Glutamatergic neuron (in vitro differentiated cells): ENCODE measurements around the gene BMI1. TPM values are rescaled to one million over a fixed set of nuclear protein-coding genes. Genes with fewer than 3 reads are reported as not detected.

Experiments
- DNase-seq: peaks from one replicate; pipeline ENCODE4 v3.0.0; 2022
- H3K27ac Mint-ChIP-seq: one replicate; pipeline ENCODE4 v1.8.0; 2020; ENCODE audit warnings: mild to moderate bottlenecking, mixed read lengths, inconsistent platforms; ENCODE audit not compliant: unreplicated experiment
- H3K27me3 Mint-ChIP-seq: one replicate; pipeline ENCODE4 v1.8.0; 2020; ENCODE audit warnings: mild to moderate bottlenecking, moderate library complexity, mixed read lengths, inconsistent platforms; ENCODE audit not compliant: unreplicated experiment
- H3K36me3 Mint-ChIP-seq: one replicate; pipeline ENCODE4 v1.8.0; 2020; ENCODE audit warnings: mild to moderate bottlenecking, mixed read lengths, inconsistent platforms; ENCODE audit not compliant: unreplicated experiment
- H3K4me1 Mint-ChIP-seq: one replicate; pipeline ENCODE4 v1.8.0; 2020; ENCODE audit warnings: mild to moderate bottlenecking, low read depth, mixed read lengths, inconsistent platforms; ENCODE audit not compliant: unreplicated experiment
- H3K4me3 Mint-ChIP-seq: one replicate; pipeline ENCODE4 v1.8.0; 2020; ENCODE audit warnings: mild to moderate bottlenecking, mixed read lengths, inconsistent platforms; ENCODE audit not compliant: unreplicated experiment
- H3K9me3 Mint-ChIP-seq: one replicate; pipeline ENCODE4 v1.8.0; 2020; ENCODE audit warnings: mild to moderate bottlenecking, moderate library complexity, mixed read lengths, inconsistent platforms; ENCODE audit not compliant: unreplicated experiment
- total RNA-seq: library from RNA; stranded (reverse); fragmentation: NEBNext Ultra II Directional; extraction: Animal tissue kit (Norgen Biotek cat#: 25700); gene quantifications from one replicate; pipeline ENCODE4 v1.2.1, GENCODE V29; 2021; ENCODE audit not compliant: unreplicated experiment
- TF ChIP-seq, protein P1 (sequence below): fragments of 200-600 bp; sonication (generic); IDR thresholded peaks from one replicate; pipeline ENCODE4 v1.5.0; 2021; ENCODE audit not compliant: partially characterized antibody, unreplicated experiment

The BMI1 gene
- total RNA-seq, 1 donor from 2014 or later = 23.3 TPM

DNA sequence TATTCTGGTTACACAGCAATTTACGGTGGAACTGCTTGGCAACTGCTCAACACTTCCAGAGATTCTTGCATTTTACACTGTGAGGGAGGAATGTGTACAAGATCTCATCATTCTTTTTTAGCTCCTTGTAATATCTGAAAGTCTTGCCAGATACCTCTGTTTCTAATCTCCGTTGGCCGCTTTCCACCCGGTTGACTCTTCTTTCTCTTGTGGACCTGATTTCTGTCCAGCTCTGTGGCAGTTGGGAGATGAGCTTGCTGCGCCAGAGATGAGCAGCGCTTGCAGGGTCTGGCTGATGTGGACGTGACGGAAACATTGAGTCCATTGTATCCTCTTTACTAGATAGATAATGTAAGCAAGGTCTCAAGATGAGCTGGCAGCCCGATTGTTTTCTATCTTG lies 52.0 kb downstream of the BMI1 start:
- Mint-ChIP-seq H3K4me3 (no peak overlapping the region), H3K4me1 (no peaks in the 10 kb centered on the region), H3K36me3 (no peaks in the 10 kb centered on the region), H3K27ac (no peak overlapping the region), H3K9me3 (no peaks in the 10 kb centered on the region), H3K27me3 (no peaks in the 10 kb centered on the region)
- no peak for DNase-seq
- TF ChIP-seq, protein P1, sequence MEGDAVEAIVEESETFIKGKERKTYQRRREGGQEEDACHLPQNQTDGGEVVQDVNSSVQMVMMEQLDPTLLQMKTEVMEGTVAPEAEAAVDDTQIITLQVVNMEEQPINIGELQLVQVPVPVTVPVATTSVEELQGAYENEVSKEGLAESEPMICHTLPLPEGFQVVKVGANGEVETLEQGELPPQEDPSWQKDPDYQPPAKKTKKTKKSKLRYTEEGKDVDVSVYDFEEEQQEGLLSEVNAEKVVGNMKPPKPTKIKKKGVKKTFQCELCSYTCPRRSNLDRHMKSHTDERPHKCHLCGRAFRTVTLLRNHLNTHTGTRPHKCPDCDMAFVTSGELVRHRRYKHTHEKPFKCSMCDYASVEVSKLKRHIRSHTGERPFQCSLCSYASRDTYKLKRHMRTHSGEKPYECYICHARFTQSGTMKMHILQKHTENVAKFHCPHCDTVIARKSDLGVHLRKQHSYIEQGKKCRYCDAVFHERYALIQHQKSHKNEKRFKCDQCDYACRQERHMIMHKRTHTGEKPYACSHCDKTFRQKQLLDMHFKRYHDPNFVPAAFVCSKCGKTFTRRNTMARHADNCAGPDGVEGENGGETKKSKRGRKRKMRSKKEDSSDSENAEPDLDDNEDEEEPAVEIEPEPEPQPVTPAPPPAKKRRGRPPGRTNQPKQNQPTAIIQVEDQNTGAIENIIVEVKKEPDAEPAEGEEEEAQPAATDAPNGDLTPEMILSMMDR = no peak

DNA sequence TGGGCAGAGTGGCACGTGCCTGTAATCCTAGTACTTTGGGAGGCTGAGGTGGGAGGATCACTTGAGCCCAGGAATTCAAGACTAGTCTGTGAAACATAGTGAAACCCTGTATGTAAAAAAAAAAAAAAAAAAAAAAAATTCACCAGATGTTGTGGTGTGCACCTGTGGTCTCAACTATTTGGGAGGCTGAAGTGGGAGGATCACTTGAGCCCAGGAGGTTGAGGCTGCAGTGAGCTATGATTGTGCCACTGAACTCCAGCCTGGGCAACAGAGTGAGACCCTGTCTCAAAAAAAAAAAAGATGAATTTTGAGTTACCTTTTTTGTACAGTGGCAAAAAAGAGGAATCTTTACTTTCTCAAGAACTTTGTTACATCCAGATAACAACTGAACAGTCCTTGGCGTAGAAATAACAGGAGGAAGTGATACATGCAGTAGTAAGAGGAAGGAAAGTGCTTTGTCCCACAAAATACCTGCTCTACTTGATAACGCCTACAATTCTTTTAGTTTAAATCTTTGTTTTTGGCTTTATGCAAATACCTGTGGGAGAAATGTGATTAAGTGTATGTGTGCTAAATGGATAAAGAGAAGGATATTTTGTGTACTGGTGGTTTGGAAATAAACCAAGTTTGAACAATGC lies 53.7 kb downstream of the BMI1 start:
- TF ChIP-seq, protein P1 = no peak
- DNase-seq = no peak
- Mint-ChIP-seq H3K4me3 (no peak overlapping the region), H3K9me3 (no peaks in the 10 kb centered on the region), H3K27ac (no peak overlapping the region), H3K36me3 (no peaks in the 10 kb centered on the region), H3K27me3 (no peaks in the 10 kb centered on the region), H3K4me1 (no peaks in the 10 kb centered on the region)

DNA sequence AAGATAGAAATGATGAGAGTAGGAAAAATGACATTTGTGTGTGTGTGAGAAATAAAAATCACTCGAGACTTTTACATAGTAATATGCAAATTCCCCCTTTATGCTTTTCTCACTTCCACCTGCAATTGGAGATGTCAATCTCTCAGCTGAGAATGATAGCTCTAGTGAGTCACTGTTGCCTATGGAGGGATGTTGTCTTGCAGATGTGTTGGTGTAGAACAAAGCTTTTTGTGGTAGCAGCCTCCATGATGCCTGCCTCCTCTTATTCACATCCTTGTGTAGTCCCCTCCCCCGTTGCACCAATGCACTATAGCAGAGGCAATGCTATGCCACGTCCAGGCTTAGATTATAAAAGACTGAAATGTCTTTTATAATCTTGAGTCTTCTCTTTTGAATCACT lies 58.2 kb downstream of the BMI1 start:
- Mint-ChIP-seq H3K36me3 (no peaks in the 10 kb centered on the region), H3K9me3 (no peaks in the 10 kb centered on the region), H3K27ac (no peak overlapping the region), H3K4me1 (no peaks in the 10 kb centered on the region), H3K4me3 (no peak overlapping the region), H3K27me3 (no peaks in the 10 kb centered on the region)
- no peak for DNase-seq
- TF ChIP-seq, protein P1 = no peak

Other genes starting within 250 kb of the BMI1 start
- not detected for gene EBLN1, start 103.1 kb upstream of the BMI1 start, total RNA-seq
- 31.7 TPM for gene COMMD3, start 4.7 kb upstream of the BMI1 start, total RNA-seq
- not detected for gene SPAG6, start 24.4 kb downstream of the BMI1 start, total RNA-seq